ENCODE measurements around the gene TTC31. TPM values are rescaled to one million over a fixed set of nuclear protein-coding genes. Genes with fewer than 3 reads are reported as not detected.

Gene TTC31
- total and polyA plus RNA-seq, 7 donors = 5.4 to 13.2 (median 9.4) TPM

- DNase-seq (no peak), ATAC-seq (no peak)
- Histone ChIP-seq H3K4me3 (no peak overlapping the region), H3K27ac (no peak overlapping the region), H3K36me3 (ENCODE audit: insufficient read depth in 1 of 2, low read depth in 1 of 2) (no peaks in the 10 kb centered on the region), H3K9me3 (no peaks in the 10 kb centered on the region), H3K4me1 (no peaks in the 10 kb centered on the region), H3K27me3 (ENCODE audit: insufficient read depth in 3 of 3, low read length in 2 of 3) (peaks cover 0 to 2% (median 0%) of the 10 kb centered on the region in 3 donors)
- intact Hi-C loops (cut with DNase I) = no loop called here
- no peak for TF ChIP-seq CTCF (IDR thresholded peaks at IDR 0.05)
- WGBS, 3 donors = 74 to 79% (median 74%) methylated on average over 2 of the region's 2 CpGs
Observed at GRCh38 chr2:74448771-74449170, 34.1 kb upstream of the TTC31 start.

- 75 to 88% (median 77%) methylated on average over 3 of the region's 3 CpGs for WGBS, 3 donors
- TF ChIP-seq CTCF (IDR thresholded peaks at IDR 0.05) = no peak
- ATAC-seq (no peak), DNase-seq (no peak)
- no peaks in the 10 kb centered on the region for H3K9me3 ChIP-seq
- no peaks in the 10 kb centered on the region for H3K36me3 ChIP-seq (ENCODE audit: insufficient read depth in 1 of 2, low read depth in 1 of 2)
- H3K27ac ChIP-seq = no peak overlapping the region
- H3K4me3 ChIP-seq = no peak overlapping the region
- no peaks in the 10 kb centered on the region for H3K27me3 ChIP-seq (ENCODE audit: insufficient read depth in 3 of 3, low read length in 2 of 3)
- H3K4me1 ChIP-seq = peaks cover 2% of the 10 kb centered on the region
- intact Hi-C loops (cut with DNase I) = no loop called here
Observed at GRCh38 chr2:74450570-74451190, 32.2 kb upstream of the TTC31 start.

GRCh38 chr2:74454654-74455511 lies 28.0 kb upstream of the TTC31 start, which contains the start of gene INO80B:
Gene INO80B (plus strand): TSS chr2:74455087. CDS start chr2:74455117, 30 bp downstream.
- ATAC-seq (peak; percentile 73 to 80 (median 76)), DNase-seq (peak; percentile 93 to 96)
- Histone ChIP-seq H3K27ac (peak within 1 kb of the TSS; percentile 81), H3K4me3 (peak within 1 kb of the TSS; percentile 86), H3K27me3 (ENCODE audit: insufficient read depth in 3 of 3, low read length in 2 of 3) (no peaks in the 10 kb centered on the region), H3K9me3 (no peaks in the 10 kb centered on the region), H3K36me3 (ENCODE audit: insufficient read depth in 1 of 2, low read depth in 1 of 2) (peaks cover 0 to 11% of the 10 kb centered on the region in 2 donors), H3K4me1 (peaks cover 26% of the 10 kb centered on the region)
- TF ChIP-seq CTCF (IDR thresholded peaks at IDR 0.05) = no peak
- WGBS, 3 donors = 1 to 2% (median 1%) methylated on average over 40 of the region's 40 CpGs
- intact Hi-C loops (cut with DNase I) = loop anchor here (1.0 to 2.0 kb wide), 3 partner anchors 28 to 76 kb away; partner anchors contain the start of genes TTC31 (in 2 of the 2) and CCDC142 (in 1 of the 2)

GRCh38 chr2:74457129-74457548 lies 25.7 kb upstream of the TTC31 start:
- no peaks in the 10 kb centered on the region for H3K27me3 ChIP-seq (ENCODE audit: insufficient read depth in 3 of 3, low read length in 2 of 3)
- peaks cover 26% of the 10 kb centered on the region for H3K4me1 ChIP-seq
- no peak for ATAC-seq
- H3K36me3 ChIP-seq (ENCODE audit: insufficient read depth in 1 of 2, low read depth in 1 of 2) = peaks cover 0 to 26% of the 10 kb centered on the region in 2 donors
- 3 to 5% (median 4%) methylated on average over 24 to 27 of the region's 27 CpGs for WGBS, 3 donors
- H3K27ac ChIP-seq = peak overlapping the region; percentile 87
- peak overlapping the region; percentile 86 for H3K4me3 ChIP-seq
- intact Hi-C loops (cut with DNase I) = loop anchor here in 1 of 2 donors (2.0 kb wide), 1 partner anchor 720 kb away; the partner anchor contains the start of gene TPRKB
- H3K9me3 ChIP-seq = no peaks in the 10 kb centered on the region
- DNase-seq = no peak
- no peak for TF ChIP-seq CTCF (IDR thresholded peaks at IDR 0.05)
